ENCODE data around the gene AADAT. TPM values are rescaled to one million over a fixed set of nuclear protein-coding genes. Genes with fewer than 3 reads are reported as not detected.

AADAT gene
- total and polyA plus RNA-seq, 2 donors from 2014 or later = 2.6 to 4.6 TPM

DNA sequence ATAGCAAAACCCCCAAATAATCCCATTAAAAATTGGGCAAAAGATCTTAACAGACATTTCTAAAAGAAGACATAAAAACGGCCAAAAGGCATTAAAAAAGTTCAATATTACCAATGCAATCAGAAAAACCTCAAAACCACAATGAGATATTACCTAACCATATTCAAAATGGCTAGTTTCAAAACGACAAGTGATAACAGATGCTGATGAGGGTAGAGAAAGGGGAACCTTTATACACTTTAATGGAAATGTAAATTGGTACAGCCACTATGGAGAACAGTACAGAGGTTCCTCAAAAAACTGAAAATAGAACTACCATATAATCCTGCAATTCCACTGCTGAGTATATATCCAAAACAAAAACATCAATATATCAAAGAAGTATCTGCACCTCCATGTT, 6.2 kb downstream of the AADAT start:
- DNase-seq (no peak), FAIRE-seq (no peak)
- Histone ChIP-seq H3K27ac (ENCODE audit: low read depth in 2 of 2, low read length in 2 of 2) (no peak overlapping the region), H3K9ac (ENCODE audit: low read length in 3 of 3) (no peak overlapping the region), H3K27me3 (ENCODE audit: control insufficient read depth, insufficient read depth, low read length) (no peaks in the 10 kb centered on the region), H3K9me3 (ENCODE audit: control insufficient read depth in 2 of 3, insufficient read depth in 1 of 3, low read length in 3 of 3) (no peaks in the 10 kb centered on the region), H3K4me3 (ENCODE audit: low read length in 3 of 3) (no peak overlapping the region), H3K4me1 (ENCODE audit: control insufficient read depth in 2 of 3, insufficient read depth in 2 of 3, low read depth in 1 of 3, low read length in 3 of 3) (no peaks in the 10 kb centered on the region), H3K36me3 (ENCODE audit: control insufficient read depth in 2 of 3, insufficient read depth in 3 of 3, low read length in 3 of 3) (peaks cover 0 to 3% (median 0%) of the 10 kb centered on the region in 3 donors)
- intact Hi-C loops (cut with DNase I) = no loop called here
- TF ChIP-seq, protein P1, sequence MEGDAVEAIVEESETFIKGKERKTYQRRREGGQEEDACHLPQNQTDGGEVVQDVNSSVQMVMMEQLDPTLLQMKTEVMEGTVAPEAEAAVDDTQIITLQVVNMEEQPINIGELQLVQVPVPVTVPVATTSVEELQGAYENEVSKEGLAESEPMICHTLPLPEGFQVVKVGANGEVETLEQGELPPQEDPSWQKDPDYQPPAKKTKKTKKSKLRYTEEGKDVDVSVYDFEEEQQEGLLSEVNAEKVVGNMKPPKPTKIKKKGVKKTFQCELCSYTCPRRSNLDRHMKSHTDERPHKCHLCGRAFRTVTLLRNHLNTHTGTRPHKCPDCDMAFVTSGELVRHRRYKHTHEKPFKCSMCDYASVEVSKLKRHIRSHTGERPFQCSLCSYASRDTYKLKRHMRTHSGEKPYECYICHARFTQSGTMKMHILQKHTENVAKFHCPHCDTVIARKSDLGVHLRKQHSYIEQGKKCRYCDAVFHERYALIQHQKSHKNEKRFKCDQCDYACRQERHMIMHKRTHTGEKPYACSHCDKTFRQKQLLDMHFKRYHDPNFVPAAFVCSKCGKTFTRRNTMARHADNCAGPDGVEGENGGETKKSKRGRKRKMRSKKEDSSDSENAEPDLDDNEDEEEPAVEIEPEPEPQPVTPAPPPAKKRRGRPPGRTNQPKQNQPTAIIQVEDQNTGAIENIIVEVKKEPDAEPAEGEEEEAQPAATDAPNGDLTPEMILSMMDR (IDR thresholded peaks at IDR 0.05; ENCODE audit: borderline replicate concordance, extremely low read depth, insufficient read depth) = no peak

DNA sequence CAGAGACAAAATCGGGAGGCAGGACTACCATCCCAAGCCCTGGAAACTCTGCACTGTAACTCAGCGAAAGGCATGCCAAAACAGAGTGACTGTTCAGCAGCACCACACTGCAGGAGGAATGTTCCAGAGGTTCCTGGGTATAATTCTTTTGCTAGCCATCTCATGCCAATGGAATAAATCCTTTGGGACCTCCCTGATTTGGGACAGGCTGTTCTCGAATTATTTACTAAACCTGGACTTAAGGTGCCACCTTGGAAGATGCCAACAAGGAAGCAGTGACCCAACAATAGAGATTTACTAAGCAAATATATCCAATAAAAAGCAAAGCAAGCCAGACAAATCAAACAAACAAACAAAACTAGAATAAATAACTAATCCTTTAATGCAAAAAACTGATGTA, 9.3 kb downstream of the AADAT start:
- FAIRE-seq = no peak
- H3K9me3 ChIP-seq (ENCODE audit: control insufficient read depth in 2 of 3, insufficient read depth in 1 of 3, low read length in 3 of 3) = no peaks in the 10 kb centered on the region
- H3K27ac ChIP-seq (ENCODE audit: low read depth in 2 of 2, low read length in 2 of 2) = no peak overlapping the region
- intact Hi-C loops (cut with DNase I) = no loop called here
- H3K9ac ChIP-seq (ENCODE audit: low read length in 3 of 3) = no peak overlapping the region
- no peaks in the 10 kb centered on the region for H3K4me1 ChIP-seq (ENCODE audit: control insufficient read depth in 2 of 3, insufficient read depth in 2 of 3, low read depth in 1 of 3, low read length in 3 of 3)
- H3K36me3 ChIP-seq (ENCODE audit: control insufficient read depth in 2 of 3, insufficient read depth in 3 of 3, low read length in 3 of 3) = peaks cover 0 to 6% (median 0%) of the 10 kb centered on the region in 3 donors
- TF ChIP-seq, protein P1 (IDR thresholded peaks at IDR 0.05; ENCODE audit: borderline replicate concordance, extremely low read depth, insufficient read depth) = no peak
- no peak for DNase-seq
- no peaks in the 10 kb centered on the region for H3K27me3 ChIP-seq (ENCODE audit: control insufficient read depth, insufficient read depth, low read length)
- H3K4me3 ChIP-seq (ENCODE audit: low read length in 3 of 3) = no peak overlapping the region

DNA sequence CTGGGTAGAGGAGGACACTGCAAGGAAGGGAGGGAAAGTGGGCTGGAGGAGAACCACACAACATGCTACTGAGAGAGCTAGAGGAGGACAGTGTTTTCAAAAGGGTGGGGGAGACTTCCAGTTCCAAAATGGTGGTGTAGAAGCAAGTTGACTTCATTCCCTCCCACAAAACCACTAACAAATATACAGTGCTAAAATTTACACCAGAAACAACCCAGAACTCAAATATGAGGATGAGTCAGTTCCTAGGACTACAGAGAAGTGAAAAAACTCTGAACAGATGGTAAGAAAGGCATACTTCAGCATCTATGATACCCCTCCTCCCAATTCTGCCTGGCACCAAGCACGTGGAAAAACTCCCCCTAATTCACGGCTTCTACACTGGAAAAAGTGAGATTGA, 9.8 kb downstream of the AADAT start:
- no peak for FAIRE-seq
- intact Hi-C loops (cut with DNase I) = no loop called here

More for the DNA sequence above, 9.8 kb downstream of the AADAT start:
- no peak overlapping the region for H3K9ac ChIP-seq (ENCODE audit: low read length in 3 of 3)
- no peak overlapping the region for H3K4me3 ChIP-seq (ENCODE audit: low read length in 3 of 3)
- no peak overlapping the region for H3K27ac ChIP-seq (ENCODE audit: low read depth in 2 of 2, low read length in 2 of 2)
- TF ChIP-seq, protein P1 (IDR thresholded peaks at IDR 0.05; ENCODE audit: borderline replicate concordance, extremely low read depth, insufficient read depth) = no peak
- no peaks in the 10 kb centered on the region for H3K27me3 ChIP-seq (ENCODE audit: control insufficient read depth, insufficient read depth, low read length)
- DNase-seq = no peak
- H3K4me1 ChIP-seq (ENCODE audit: control insufficient read depth in 2 of 3, insufficient read depth in 2 of 3, low read depth in 1 of 3, low read length in 3 of 3) = no peaks in the 10 kb centered on the region
- H3K9me3 ChIP-seq (ENCODE audit: control insufficient read depth in 2 of 3, insufficient read depth in 1 of 3, low read length in 3 of 3) = no peaks in the 10 kb centered on the region
- peaks cover 0 to 6% (median 0%) of the 10 kb centered on the region in 3 donors for H3K36me3 ChIP-seq (ENCODE audit: control insufficient read depth in 2 of 3, insufficient read depth in 3 of 3, low read length in 3 of 3)
